Ascending aorta (tissue), 2 donors: ENCODE results near the gene TMEM135. TPM values are rescaled to one million over a fixed set of nuclear protein-coding genes. Genes with fewer than 3 reads are reported as not detected.
"Not testable (repeated sequence)": the region's sequence is repeated elsewhere in the genome, so short reads cannot be mapped to it uniquely, and the experiment has no call there.

ENCODE experiments used
- DNase-seq, 2 donors: peaks; one replicate each; pipeline ENCODE4 v3.0.0-alpha.2; 2019; ENCODE audit warnings: low spot score in 2 of 2
- H3K27ac ChIP-seq, 2 donors: fragments of 200-600 bp; sonication (generic); one replicate each; pipeline ENCODE4 v1.5.1; 2016 to 2017; ENCODE audit warnings: mild to moderate bottlenecking in 1 of 2
- H3K27me3 ChIP-seq: fragments of 200-600 bp; sonication (generic); one replicate; pipeline ENCODE4 v1.5.1; 2017
- H3K36me3 ChIP-seq, 2 donors: fragments of 200-600 bp; sonication (generic); one replicate each; pipeline ENCODE4 v1.5.1; 2016
- H3K4me1 ChIP-seq, 2 donors: fragments of 200-600 bp; sonication (generic); one replicate each; pipeline ENCODE4 v1.5.1; 2016 to 2017; ENCODE audit warnings: mild to moderate bottlenecking in 1 of 2
- H3K4me3 ChIP-seq, 2 donors: fragments of 200-600 bp; sonication (generic); one replicate each; pipeline ENCODE4 v1.5.1; 2016 to 2017; ENCODE audit warnings: mild to moderate bottlenecking in 1 of 2
- H3K9me3 ChIP-seq, 2 donors: fragments of 200-600 bp; sonication (generic); one replicate each; pipeline ENCODE4 v1.5.1; 2016
- intact Hi-C: fragments of 100-400 bp; cut with DNase I; formaldehyde crosslinking; loops from one replicate; pipeline ENCODE4 v1.15.1; 2023
- total RNA-seq: library from RNA; depleted of rRNA; stranded (reverse); fragments of >200 nt; gene quantifications from one replicate; pipeline ENCODE4 v1.1.0, GENCODE V29; 2016
- TF ChIP-seq, protein P1 (sequence below), 3 experiments: fragments of 200-600 bp in 2 of 3; fragments of 450-650 bp in 1 of 3; sonication (generic) in 2 of 3; IDR thresholded peaks; one replicate each; pipeline ENCODE4 v1.5.1; 2016 to 2019; ENCODE audit warnings: antibody characterized with exemption in 3 of 3, mild to moderate bottlenecking in 1 of 3, moderate library complexity in 1 of 3

TMEM135 gene
- total RNA-seq, 1 donor from 2014 or later = 18.4 TPM

DNA sequence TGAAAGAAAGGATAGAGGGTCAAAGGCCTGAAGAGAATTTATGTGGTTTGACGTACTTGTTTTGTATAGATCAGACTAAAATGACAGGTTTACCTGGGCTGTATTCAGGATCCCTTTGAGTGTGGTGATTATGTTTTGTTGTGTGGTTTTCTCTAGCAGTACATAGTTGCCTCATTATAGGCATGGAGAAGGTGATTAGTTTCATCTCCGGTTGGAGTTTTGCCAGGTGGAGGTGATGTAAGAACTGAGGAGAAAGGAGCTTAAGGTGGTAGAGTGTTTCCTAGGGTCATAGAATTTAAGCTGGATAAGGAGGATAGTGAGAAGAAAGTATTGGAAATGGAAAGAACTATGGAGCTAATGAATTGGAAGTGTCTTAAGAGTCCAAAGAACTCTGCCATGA lies 229.0 kb downstream of the TMEM135 start:
- DNase-seq = no peak
- TF ChIP-seq, protein P1, sequence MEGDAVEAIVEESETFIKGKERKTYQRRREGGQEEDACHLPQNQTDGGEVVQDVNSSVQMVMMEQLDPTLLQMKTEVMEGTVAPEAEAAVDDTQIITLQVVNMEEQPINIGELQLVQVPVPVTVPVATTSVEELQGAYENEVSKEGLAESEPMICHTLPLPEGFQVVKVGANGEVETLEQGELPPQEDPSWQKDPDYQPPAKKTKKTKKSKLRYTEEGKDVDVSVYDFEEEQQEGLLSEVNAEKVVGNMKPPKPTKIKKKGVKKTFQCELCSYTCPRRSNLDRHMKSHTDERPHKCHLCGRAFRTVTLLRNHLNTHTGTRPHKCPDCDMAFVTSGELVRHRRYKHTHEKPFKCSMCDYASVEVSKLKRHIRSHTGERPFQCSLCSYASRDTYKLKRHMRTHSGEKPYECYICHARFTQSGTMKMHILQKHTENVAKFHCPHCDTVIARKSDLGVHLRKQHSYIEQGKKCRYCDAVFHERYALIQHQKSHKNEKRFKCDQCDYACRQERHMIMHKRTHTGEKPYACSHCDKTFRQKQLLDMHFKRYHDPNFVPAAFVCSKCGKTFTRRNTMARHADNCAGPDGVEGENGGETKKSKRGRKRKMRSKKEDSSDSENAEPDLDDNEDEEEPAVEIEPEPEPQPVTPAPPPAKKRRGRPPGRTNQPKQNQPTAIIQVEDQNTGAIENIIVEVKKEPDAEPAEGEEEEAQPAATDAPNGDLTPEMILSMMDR (IDR thresholded peaks at IDR 0.05) = no peak
- Histone ChIP-seq H3K4me1 (peaks cover 0 to 25% of the 10 kb centered on the region in 2 donors), H3K27ac (peak overlapping the region in 1 of 2 donors; percentile 36), H3K9me3 (no peaks in the 10 kb centered on the region), H3K4me3 (no peak overlapping the region), H3K27me3 (no peaks in the 10 kb centered on the region), H3K36me3 (no peaks in the 10 kb centered on the region)
- intact Hi-C loops = no loop called here

- H3K4me1 ChIP-seq = peaks cover 0 to 14% of the 10 kb centered on the region in 2 donors
- intact Hi-C loops, H3K27ac ChIP-seq, DNase-seq, H3K4me3 ChIP-seq, H3K27me3 ChIP-seq, H3K9me3 ChIP-seq, H3K36me3 ChIP-seq: not testable (repeated sequence)
Measured at GRCh38 chr11:87271951-87272350, 234.2 kb downstream of the TMEM135 start.

DNA sequence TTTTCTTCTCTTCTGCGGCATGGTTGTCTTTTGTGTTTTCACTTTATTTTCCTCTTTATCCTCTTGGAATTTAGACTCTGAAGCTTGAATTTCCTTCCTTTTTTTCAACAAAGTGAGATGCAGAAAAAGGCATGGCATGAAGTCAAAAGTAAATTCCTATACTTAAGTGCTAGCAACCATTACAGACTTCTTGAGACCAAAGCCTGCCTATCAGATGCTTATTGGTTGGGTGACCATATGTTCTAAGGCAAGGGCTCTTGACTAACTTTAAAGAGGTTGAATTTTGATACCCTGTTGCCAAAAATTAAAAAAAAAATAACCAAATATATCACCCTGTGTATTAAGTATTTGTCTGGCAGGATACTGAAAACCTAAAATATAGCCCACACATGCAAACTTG lies 237.4 kb downstream of the TMEM135 start:
- Histone ChIP-seq H3K9me3 (no peaks in the 10 kb centered on the region), H3K4me1 (peaks cover 0 to 14% of the 10 kb centered on the region in 2 donors), H3K27me3 (no peaks in the 10 kb centered on the region), H3K27ac (peak overlapping the region; percentile 54), H3K36me3 (no peaks in the 10 kb centered on the region), H3K4me3 (peak overlapping the region in 1 of 2 donors; percentile 27)
- intact Hi-C loops = no loop called here
- no peak for DNase-seq
- TF ChIP-seq, protein P1 (IDR thresholded peaks at IDR 0.05) = no peak

- Histone ChIP-seq H3K4me1 (peaks cover 0 to 9% of the 10 kb centered on the region in 2 donors), H3K36me3 (no peaks in the 10 kb centered on the region), H3K9me3 (no peaks in the 10 kb centered on the region), H3K27me3 (no peaks in the 10 kb centered on the region), H3K4me3 (no peak overlapping the region), H3K27ac (no peak overlapping the region)
- TF ChIP-seq, protein P1 (IDR thresholded peaks at IDR 0.05) = no peak
- intact Hi-C loops = loop anchor here (5.0 kb wide), 2 partner anchors 243 to 323 kb away; partner anchors contain the start of genes FZD4 and TMEM135
- no peak for DNase-seq
Measured at GRCh38 chr11:87280143-87280542, 242.4 kb downstream of the TMEM135 start.

GRCh38 chr11:87281496-87281895 lies 243.8 kb downstream of the TMEM135 start:
- TF ChIP-seq, protein P1 (IDR thresholded peaks at IDR 0.05) = peak in 2 of 3 experiments; percentile 29 to 46
- no peak overlapping the region for H3K27ac ChIP-seq

GRCh38 chr11:87284306-87284705 lies 246.6 kb downstream of the TMEM135 start:
- H3K4me1 ChIP-seq = peaks cover 0 to 3% of the 10 kb centered on the region in 2 donors
- no peaks in the 10 kb centered on the region for H3K27me3 ChIP-seq
- no peak for DNase-seq
- H3K27ac ChIP-seq = peak overlapping the region in 1 of 2 donors; percentile 4
- no peaks in the 10 kb centered on the region for H3K36me3 ChIP-seq
- intact Hi-C loops = loop anchor here (5.0 kb wide), 2 partner anchors 247 to 327 kb away; partner anchors contain the start of genes FZD4 and TMEM135
- H3K4me3 ChIP-seq = no peak overlapping the region
- no peaks in the 10 kb centered on the region for H3K9me3 ChIP-seq
- TF ChIP-seq, protein P1 (IDR thresholded peaks at IDR 0.05) = no peak

More at GRCh38 chr11:87281496-87281895, 243.8 kb downstream of the TMEM135 start:
- Histone ChIP-seq H3K4me3 (no peak overlapping the region), H3K27me3 (no peaks in the 10 kb centered on the region), H3K36me3 (no peaks in the 10 kb centered on the region), H3K9me3 (no peaks in the 10 kb centered on the region), H3K4me1 (peaks cover 0 to 3% of the 10 kb centered on the region in 2 donors)
- intact Hi-C loops = loop anchor here (5.0 kb wide), 2 partner anchors 244 to 324 kb away; partner anchors contain the start of genes FZD4 and TMEM135
- DNase-seq = no peak

GRCh38 chr11:87285674-87286073 lies 247.9 kb downstream of the TMEM135 start:
- H3K36me3 ChIP-seq, H3K4me3 ChIP-seq, DNase-seq, H3K9me3 ChIP-seq, intact Hi-C loops, H3K27ac ChIP-seq, H3K4me1 ChIP-seq, H3K27me3 ChIP-seq: not testable (repeated sequence)
